NT2/D1 (cell line): ENCODE data around the gene PTPN1.

ENCODE experiments used
- YY1 ChIP-seq: IDR thresholded peaks from 2 replicates; pipeline ENCODE4 v1.6.1; 2011; ENCODE audit not compliant: insufficient read length, insufficient read depth
- ZNF274 ChIP-seq: IDR thresholded peaks from 2 replicates; pipeline ENCODE4 v1.6.1; 2011; ENCODE audit warnings: mild to moderate bottlenecking, low read depth, low read length

GRCh38 chr20:50583442-50584150, 73.4 kb downstream of the PTPN1 start:
- no peak for TF ChIP-seq ZNF274
- no peak for TF ChIP-seq YY1
